ENCODE measurements around the gene FBXW8. TPM values are rescaled to one million over a fixed set of nuclear protein-coding genes. Genes with fewer than 3 reads are reported as not detected.

FBXW8 gene
- total RNA-seq, 2 experiments from 2014 or later, result 7.2 TPM

GRCh38 chr12:116894913-116895312, 15.8 kb upstream of the FBXW8 start:
- peaks cover 37% of the 10 kb centered on the region for H3K27me3 Mint-ChIP-seq
- ChIA-PET POLR2A (no interaction called here), CTCF (no interaction called here)
- no peaks in the 10 kb centered on the region for H3K36me3 Mint-ChIP-seq (ENCODE audit: low read depth)
- no peak overlapping the region for H3K27ac Mint-ChIP-seq
- no peak overlapping the region for H3K4me3 Mint-ChIP-seq
- DNase-seq, result no peak
- peaks cover 5% of the 10 kb centered on the region for H3K9me3 Mint-ChIP-seq
- H3K4me1 Mint-ChIP-seq, result no peaks in the 10 kb centered on the region

DNA sequence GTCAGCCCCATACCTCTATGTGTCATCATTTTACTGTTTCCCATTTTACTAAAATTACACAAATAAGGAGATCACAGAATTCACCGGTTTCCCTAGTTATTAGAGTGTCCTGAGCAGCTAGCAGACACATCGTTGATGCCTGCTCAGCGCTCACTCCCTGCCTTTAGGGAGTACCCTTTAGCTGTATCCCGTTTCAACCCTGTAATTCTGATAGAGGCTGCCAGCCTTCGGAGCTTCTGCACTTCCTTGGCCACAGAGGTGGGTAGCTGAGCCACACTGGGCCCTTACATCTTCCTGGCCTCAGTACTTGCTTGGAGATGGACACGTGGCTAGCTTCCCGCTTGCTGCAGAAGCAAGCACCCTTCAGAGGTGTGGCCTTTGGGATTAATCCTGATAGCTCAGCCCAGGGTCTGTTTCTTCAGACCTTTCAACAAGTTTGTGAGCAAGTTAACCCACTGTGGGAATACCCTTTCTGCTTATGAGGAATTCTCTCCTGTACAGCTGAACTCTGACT, 14.3 kb upstream of the FBXW8 start:
- ChIA-PET POLR2A (no interaction called here), CTCF (no interaction called here)
- H3K27ac Mint-ChIP-seq, result no peak overlapping the region
- no peaks in the 10 kb centered on the region for H3K4me1 Mint-ChIP-seq
- DNase-seq, result no peak
- peaks cover 36% of the 10 kb centered on the region for H3K27me3 Mint-ChIP-seq
- no peaks in the 10 kb centered on the region for H3K9me3 Mint-ChIP-seq
- no peak overlapping the region for H3K4me3 Mint-ChIP-seq
- no peaks in the 10 kb centered on the region for H3K36me3 Mint-ChIP-seq (ENCODE audit: low read depth)

- Mint-ChIP-seq H3K27me3 (peaks cover 42% of the 10 kb centered on the region), H3K4me3 (no peak overlapping the region)
- CTCF ChIA-PET, result interaction anchor here (1.3 kb wide), 1 partner anchor 19 kb away, joined by 3 read pairs; no protein-coding TSS in a partner anchor
These were observed 13.3 kb upstream of the FBXW8 start for GRCh38 chr12:116897476-116897875.

DNA sequence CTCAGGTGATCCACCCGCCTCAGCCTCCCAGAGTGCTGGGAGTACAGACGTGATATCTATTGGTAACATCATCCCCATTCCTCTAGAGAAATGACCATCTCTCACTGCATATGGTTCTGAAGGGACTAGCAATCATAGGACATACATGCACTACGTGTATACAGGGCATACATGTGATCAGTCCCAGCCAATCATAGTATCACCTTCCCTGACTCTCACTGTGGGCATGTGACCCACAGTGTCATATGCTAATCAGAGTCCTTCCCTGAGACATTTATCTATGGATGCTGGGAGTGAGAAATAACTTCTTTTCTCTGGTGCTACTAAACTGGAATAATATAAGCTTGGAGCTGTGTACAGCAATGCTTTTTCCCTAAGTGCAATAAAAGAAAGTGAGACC, 12.1 kb upstream of the FBXW8 start:
- Mint-ChIP-seq H3K9me3 (no peaks in the 10 kb centered on the region), H3K4me1 (no peaks in the 10 kb centered on the region), H3K27ac (no peak overlapping the region), H3K36me3 (ENCODE audit: low read depth) (no peaks in the 10 kb centered on the region), H3K4me3 (no peak overlapping the region), H3K27me3 (peaks cover 42% of the 10 kb centered on the region)
- CTCF ChIA-PET, result no interaction called here
- POLR2A ChIA-PET, result no interaction called here
- no peak for DNase-seq

More at GRCh38 chr12:116897476-116897875, 13.3 kb upstream of the FBXW8 start:
- no peak for DNase-seq
- POLR2A ChIA-PET, result no interaction called here
- Mint-ChIP-seq H3K4me1 (no peaks in the 10 kb centered on the region), H3K27ac (no peak overlapping the region), H3K9me3 (no peaks in the 10 kb centered on the region), H3K36me3 (ENCODE audit: low read depth) (no peaks in the 10 kb centered on the region)

DNA sequence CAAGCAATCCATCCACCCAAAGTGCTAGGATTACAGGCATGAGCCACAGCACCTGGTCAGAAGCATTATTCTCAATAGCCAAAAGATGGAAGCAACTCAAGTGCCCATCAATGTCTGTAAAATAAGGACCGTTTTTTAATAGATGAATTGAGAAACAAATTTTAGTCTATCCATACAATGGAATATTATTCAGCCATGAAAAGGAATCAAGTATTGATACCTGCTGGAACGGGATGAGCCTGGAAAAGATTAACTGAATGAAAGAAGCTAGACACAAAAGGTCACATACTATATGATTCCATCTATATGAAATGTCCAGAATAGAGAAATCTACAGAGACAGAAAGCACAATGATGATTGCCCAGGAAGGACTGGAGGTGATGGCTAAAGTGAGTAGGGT, 9.1 kb upstream of the FBXW8 start:
- no peak overlapping the region for H3K4me3 Mint-ChIP-seq
- H3K27ac Mint-ChIP-seq, result no peak overlapping the region
- H3K36me3 Mint-ChIP-seq (ENCODE audit: low read depth), result no peaks in the 10 kb centered on the region
- no peak for DNase-seq
- H3K9me3 Mint-ChIP-seq, result no peaks in the 10 kb centered on the region
- no peaks in the 10 kb centered on the region for H3K4me1 Mint-ChIP-seq
- ChIA-PET CTCF (interaction anchor here (1.4 kb wide), 1 partner anchor 38 kb away, joined by 4 read pairs; no protein-coding TSS in a partner anchor), POLR2A (no interaction called here)
- peaks cover 51% of the 10 kb centered on the region for H3K27me3 Mint-ChIP-seq

DNA sequence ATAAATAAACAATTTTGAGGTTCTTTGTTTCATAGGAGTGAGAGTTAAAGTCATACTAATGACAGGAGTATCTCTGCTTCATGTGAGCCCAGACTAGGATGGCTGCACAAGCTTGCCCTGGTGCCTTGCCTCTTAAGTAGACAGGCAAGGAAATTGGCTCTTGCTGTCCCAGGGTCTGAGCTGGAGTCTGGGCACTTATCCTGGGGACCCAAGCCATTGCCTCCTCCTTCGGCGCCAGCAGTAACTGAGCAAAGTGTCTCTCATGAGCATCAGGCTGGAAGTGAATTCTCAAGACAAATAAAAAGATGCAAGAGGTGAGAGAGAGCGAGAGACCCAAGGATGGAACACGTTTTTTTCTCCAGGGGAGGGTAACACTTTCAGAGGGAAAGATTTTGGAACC, 6.9 kb upstream of the FBXW8 start:
- no peaks in the 10 kb centered on the region for H3K4me1 Mint-ChIP-seq
- no peak for DNase-seq
- H3K27ac Mint-ChIP-seq, result no peak overlapping the region
- no peaks in the 10 kb centered on the region for H3K9me3 Mint-ChIP-seq
- no peaks in the 10 kb centered on the region for H3K36me3 Mint-ChIP-seq (ENCODE audit: low read depth)
- H3K4me3 Mint-ChIP-seq, result no peak overlapping the region
- ChIA-PET CTCF (no interaction called here), POLR2A (no interaction called here)
- H3K27me3 Mint-ChIP-seq, result peaks cover 55% of the 10 kb centered on the region

DNA sequence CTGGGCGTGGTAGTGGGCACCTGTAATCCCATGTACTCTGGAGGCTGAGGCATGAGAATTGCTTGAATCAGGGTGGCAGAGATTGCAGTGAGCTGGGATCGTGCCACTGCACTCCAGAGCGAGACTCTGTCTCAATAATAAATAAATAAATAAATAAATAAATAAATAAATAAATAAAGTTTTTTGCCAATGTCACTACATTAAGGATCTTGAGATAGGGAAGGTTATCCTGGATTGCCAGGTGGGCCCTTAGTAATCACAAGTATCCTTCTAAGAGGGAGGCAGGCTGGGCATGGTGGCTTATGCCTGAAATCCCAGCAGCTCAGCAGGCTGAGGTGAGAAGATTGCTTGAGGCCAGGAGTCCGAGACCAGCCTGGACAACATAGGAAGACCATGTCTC, 4.5 kb upstream of the FBXW8 start:
- no peak for DNase-seq
- peaks cover 47% of the 10 kb centered on the region for H3K27me3 Mint-ChIP-seq
- peaks cover 3% of the 10 kb centered on the region for H3K36me3 Mint-ChIP-seq (ENCODE audit: low read depth)
- ChIA-PET CTCF (no interaction called here), POLR2A (no interaction called here)
- H3K4me1 Mint-ChIP-seq, result peaks cover 5% of the 10 kb centered on the region
- H3K27ac Mint-ChIP-seq, result no peak overlapping the region
- no peaks in the 10 kb centered on the region for H3K9me3 Mint-ChIP-seq
- no peak overlapping the region for H3K4me3 Mint-ChIP-seq

GRCh38 chr12:116910280-116910644, 488 bp upstream of the FBXW8 start:
- ChIA-PET CTCF (no interaction called here), POLR2A (interaction anchor here (1.0 kb wide), 1 partner anchor 13 kb away, joined by 3 read pairs; no protein-coding TSS in a partner anchor)
- Mint-ChIP-seq H3K27ac (no peak overlapping the region), H3K9me3 (no peaks in the 10 kb centered on the region), H3K4me3 (peak overlapping the region; percentile 89), H3K27me3 (peaks cover 23% of the 10 kb centered on the region), H3K4me1 (peaks cover 22% of the 10 kb centered on the region), H3K36me3 (ENCODE audit: low read depth) (peaks cover 13% of the 10 kb centered on the region)
- DNase-seq, result no peak

GRCh38 chr12:116915326-116915725, 4.6 kb downstream of the FBXW8 start:
- H3K4me3 Mint-ChIP-seq, result no peak overlapping the region
- H3K36me3 Mint-ChIP-seq (ENCODE audit: low read depth), result peaks cover 33% of the 10 kb centered on the region
- no peak overlapping the region for H3K27ac Mint-ChIP-seq
- ChIA-PET CTCF (no interaction called here), POLR2A (no interaction called here)
- DNase-seq, result no peak
- peaks cover 53% of the 10 kb centered on the region for H3K4me1 Mint-ChIP-seq
- no peaks in the 10 kb centered on the region for H3K9me3 Mint-ChIP-seq
- H3K27me3 Mint-ChIP-seq, result peaks cover 2% of the 10 kb centered on the region

DNA sequence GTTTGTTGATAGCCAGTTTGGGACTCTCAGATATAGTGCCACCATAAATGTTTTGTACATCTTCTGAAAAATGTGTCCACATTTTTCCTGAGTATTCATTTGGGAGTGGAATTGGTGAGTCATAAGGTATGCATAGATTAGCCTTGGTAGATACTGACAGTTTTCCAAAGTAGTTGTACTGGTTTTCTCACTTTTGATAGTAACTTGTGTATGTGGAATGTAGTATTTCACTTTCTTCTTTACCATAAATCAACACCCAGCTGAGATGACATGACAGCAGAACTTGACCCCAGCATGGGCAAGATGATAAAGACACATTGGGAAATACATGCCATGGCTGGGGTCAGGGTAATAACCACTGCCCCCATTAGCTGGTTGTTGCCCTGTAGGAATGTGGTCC, 5.4 kb downstream of the FBXW8 start:
- Mint-ChIP-seq H3K36me3 (ENCODE audit: low read depth) (peaks cover 30% of the 10 kb centered on the region), H3K4me3 (no peak overlapping the region), H3K4me1 (peaks cover 57% of the 10 kb centered on the region), H3K27ac (no peak overlapping the region), H3K9me3 (no peaks in the 10 kb centered on the region), H3K27me3 (no peaks in the 10 kb centered on the region)
- no peak for DNase-seq
- ChIA-PET POLR2A (interaction anchor here (0.7 to 1.5 kb wide), 5 partner anchors 9 to 149 kb away, joined by 3 read pairs; no protein-coding TSS in a partner anchor), CTCF (interaction anchor here (0.6 to 1.1 kb wide), 7 partner anchors 19 to 223 kb away, joined by 3 to 6 read pairs (median 3); partner anchors contain the start of gene HRK)

DNA sequence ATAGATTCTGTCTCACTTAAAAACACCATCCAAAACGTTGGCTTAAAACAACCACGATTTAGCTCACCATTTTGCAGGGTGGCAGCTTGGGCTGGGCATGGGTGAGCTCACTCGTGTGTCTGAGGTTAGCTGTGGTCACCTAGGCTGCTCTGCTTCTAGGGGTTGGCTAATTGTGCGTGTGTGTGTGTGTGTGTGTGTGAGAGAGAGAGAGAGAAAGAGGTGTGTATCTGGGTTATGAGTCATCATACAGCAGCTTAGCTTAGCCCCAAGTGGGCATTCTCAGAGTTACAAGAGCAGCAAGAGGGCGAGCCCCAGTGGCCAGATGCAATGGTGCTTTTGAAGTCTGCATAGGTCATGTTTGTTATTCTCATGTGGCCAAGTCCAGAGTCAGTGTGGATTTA, 6.0 kb downstream of the FBXW8 start:
- DNase-seq, result peak; percentile 67
- peaks cover 30% of the 10 kb centered on the region for H3K36me3 Mint-ChIP-seq (ENCODE audit: low read depth)
- H3K4me1 Mint-ChIP-seq, result peaks cover 57% of the 10 kb centered on the region
- H3K9me3 Mint-ChIP-seq, result no peaks in the 10 kb centered on the region
- no peaks in the 10 kb centered on the region for H3K27me3 Mint-ChIP-seq
- CTCF ChIA-PET, result interaction anchor here (0.7 to 1.1 kb wide), 6 partner anchors 19 to 213 kb away, joined by 3 to 6 read pairs (median 3); partner anchors contain the start of gene HRK
- no peak overlapping the region for H3K4me3 Mint-ChIP-seq
- POLR2A ChIA-PET, result interaction anchor here (0.7 to 1.5 kb wide), 7 partner anchors 8 to 149 kb away, joined by 3 read pairs; no protein-coding TSS in a partner anchor
- H3K27ac Mint-ChIP-seq, result peak overlapping the region; percentile 52

GRCh38 chr12:116918464-116918863, 7.7 kb downstream of the FBXW8 start:
- no peaks in the 10 kb centered on the region for H3K9me3 Mint-ChIP-seq
- no peak for DNase-seq
- H3K36me3 Mint-ChIP-seq (ENCODE audit: low read depth), result peaks cover 29% of the 10 kb centered on the region
- ChIA-PET POLR2A (no interaction called here), CTCF (no interaction called here)
- no peak overlapping the region for H3K27ac Mint-ChIP-seq
- no peak overlapping the region for H3K4me3 Mint-ChIP-seq
- peaks cover 65% of the 10 kb centered on the region for H3K4me1 Mint-ChIP-seq
- no peaks in the 10 kb centered on the region for H3K27me3 Mint-ChIP-seq

GRCh38 chr12:116919247-116919661, 8.5 kb downstream of the FBXW8 start:
- no peak for DNase-seq
- Mint-ChIP-seq H3K4me3 (no peak overlapping the region), H3K27me3 (no peaks in the 10 kb centered on the region), H3K27ac (no peak overlapping the region), H3K36me3 (ENCODE audit: low read depth) (peaks cover 26% of the 10 kb centered on the region), H3K4me1 (peaks cover 70% of the 10 kb centered on the region), H3K9me3 (no peaks in the 10 kb centered on the region)
- ChIA-PET CTCF (no interaction called here), POLR2A (no interaction called here)

DNA sequence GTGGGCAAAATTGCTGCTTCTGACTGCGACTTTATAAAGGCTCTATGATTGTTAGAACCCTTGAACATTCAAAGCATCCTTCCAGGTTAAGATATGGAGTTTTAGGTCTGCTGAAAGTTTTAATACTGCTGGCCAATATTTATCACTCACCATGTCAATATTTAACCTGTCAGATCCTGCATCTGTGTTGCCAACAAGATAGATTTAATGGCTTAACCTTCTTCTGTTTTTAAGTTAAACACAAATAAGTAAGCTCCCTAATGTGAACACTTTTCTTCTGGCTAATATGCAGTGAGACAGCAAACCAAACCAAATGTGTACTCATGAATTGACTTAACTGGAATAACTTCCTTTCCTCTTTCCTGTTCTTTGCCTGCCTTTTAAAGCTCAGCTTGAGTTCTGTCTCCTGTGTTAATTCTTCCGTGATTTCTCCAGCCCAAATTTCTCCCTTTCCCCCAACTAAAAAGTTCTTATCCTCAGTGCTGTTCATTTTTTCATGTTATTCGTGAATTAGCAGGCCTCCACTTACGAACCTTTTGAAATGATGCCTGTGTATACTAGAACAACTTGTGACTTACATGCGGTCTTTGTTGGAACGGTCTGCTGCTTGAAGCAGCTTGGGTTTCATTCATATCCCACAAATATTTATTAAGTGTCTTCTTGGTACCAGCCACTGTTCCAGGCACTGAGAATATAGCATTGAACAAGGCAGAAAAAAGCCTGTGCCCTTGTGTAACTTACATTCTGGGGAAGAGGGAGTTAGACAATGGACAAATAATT, 9.1 kb downstream of the FBXW8 start:
- ChIA-PET CTCF (no interaction called here), POLR2A (interaction anchor here (1.0 kb wide), 1 partner anchor 11 kb away, joined by 3 read pairs; no protein-coding TSS in a partner anchor)
- Mint-ChIP-seq H3K4me3 (no peak overlapping the region), H3K36me3 (ENCODE audit: low read depth) (peaks cover 27% of the 10 kb centered on the region), H3K4me1 (peaks cover 75% of the 10 kb centered on the region), H3K27me3 (no peaks in the 10 kb centered on the region), H3K9me3 (no peaks in the 10 kb centered on the region), H3K27ac (no peak overlapping the region)
- DNase-seq, result no peak
